Measurements from ENCODE around the gene ARHGEF28. TPM values are rescaled to one million over a fixed set of nuclear protein-coding genes. Genes with fewer than 3 reads are reported as not detected.

Gene ARHGEF28
- total RNA-seq, 1 experiment from 2014 or later: 0.57 TPM

GRCh38 chr5:73900566-73900965 is 274.6 kb downstream of the ARHGEF28 start:
- Histone ChIP-seq H2BK20ac (ENCODE audit: low read depth, low read length, poor library complexity, severe bottlenecking) (no peak overlapping the region), H3K56ac (ENCODE audit: insufficient read length, low read depth, low read length) (no peak overlapping the region), H3K9ac (ENCODE audit: extremely low read depth, insufficient read length, low read length) (no peak overlapping the region), H3K23ac (ENCODE audit: insufficient read length, low read depth, low read length) (no peak overlapping the region), H3K18ac (ENCODE audit: insufficient read length, low read depth, low read length) (no peak overlapping the region), H4K5ac (ENCODE audit: insufficient read length, low read depth, low read length) (no peak overlapping the region), H3K14ac (ENCODE audit: insufficient read depth, low read length) (no peak overlapping the region), H3K79me2 (ENCODE audit: insufficient read depth, low read length) (no peaks in the 10 kb centered on the region), H3K4me2 (ENCODE audit: insufficient read depth, insufficient read length, low read length) (no peak overlapping the region), H4K91ac (ENCODE audit: insufficient read length, low read depth, low read length) (no peak overlapping the region), H2BK15ac (ENCODE audit: low read depth, low read length) (no peak overlapping the region), H3T11ph (ENCODE audit: low read length) (no peak overlapping the region), H2BK120ac (ENCODE audit: low read depth, low read length, poor library complexity, severe bottlenecking) (no peak overlapping the region), H4K8ac (replicated peaks; ENCODE audit: insufficient read length, low read depth, low read length) (no peak overlapping the region), H3K9me3 (ENCODE audit: control insufficient read depth, low read depth, low read length) (no peaks in the 10 kb centered on the region), H3K27ac (ENCODE audit: insufficient read length, low read depth, low read length) (no peak overlapping the region), H4K20me1 (ENCODE audit: control insufficient read depth, insufficient read depth, insufficient read length) (no peaks in the 10 kb centered on the region), H3K27me3 (ENCODE audit: insufficient read depth, low read length) (no peaks in the 10 kb centered on the region), H3K4me1 (ENCODE audit: insufficient read depth, low read length) (no peaks in the 10 kb centered on the region), H2AFZ (ENCODE audit: low read length) (no peak overlapping the region), H2BK5ac (ENCODE audit: insufficient read length, low read length) (no peak overlapping the region), H3K79me1 (ENCODE audit: insufficient read depth, low read depth, low read length, poor library complexity, severe bottlenecking) (no peaks in the 10 kb centered on the region), H3K23me2 (ENCODE audit: insufficient read length, low read depth, low read length, poor library complexity, severe bottlenecking) (no peaks in the 10 kb centered on the region), H2BK12ac (ENCODE audit: insufficient read length, low read depth, low read length) (no peak overlapping the region), H3K4ac (ENCODE audit: low read depth, low read length) (no peak overlapping the region), H2AK5ac (ENCODE audit: insufficient read length, low read length) (no peak overlapping the region)
- Mint-ChIP-seq H3K4me3 (no peak overlapping the region), H3K4me1 (no peaks in the 10 kb centered on the region), H3K9me3 (peaks cover 3% of the 10 kb centered on the region in 2 experiments; a peak in 2 of 5 replicates), H3K27me3 (ENCODE audit: low read depth) (peaks cover 2% of the 10 kb centered on the region; the same call in 1 of the 2 replicates), H3K36me3 (ENCODE audit: insufficient read depth in 1 of 3, low read depth in 3 of 3) (no peaks in the 10 kb centered on the region), H3K27ac (no peak overlapping the region)
- TF ChIP-seq CTCF (conservative IDR thresholded peaks at IDR 0.05): no peak
- DNase-seq: no peak
- WGBS (ENCODE audit: extremely low coverage, insufficient read length, low lambda C conversion rate): no CpG with 5 or more reads among the region's 7 CpGs
